Transverse colon (tissue), 4 donors: ENCODE results near the gene TTC39C.

Experiments used
- CTCF ChIP-seq, 5 experiments: fragments of 200-600 bp in 3 of 5; fragments of 450-650 bp in 2 of 5; sonication (generic) in 3 of 5; IDR thresholded peaks; 1 replicate in 2 of 5; 2 replicates in 3 of 5; pipeline ENCODE4 v1.5.1; 2016 to 2017; ENCODE audit warnings: antibody characterized with exemption in 5 of 5, inconsistent platforms in 3 of 5, mild to moderate bottlenecking in 2 of 5, moderate library complexity in 1 of 5
- EP300 ChIP-seq: sonication (generic); formaldehyde crosslinking; IDR thresholded peaks from one replicate; pipeline ENCODE4 v1.6.1; 2017; ENCODE audit warnings: antibody characterized with exemption, low read depth
- POLR2A ChIP-seq: fragments of 450-650 bp; IDR thresholded peaks from one replicate; pipeline ENCODE4 v1.6.1; 2016; ENCODE audit warnings: antibody characterized with exemption, mild to moderate bottlenecking, moderate library complexity
- POLR2AphosphoS5 ChIP-seq, 3 donors: sonication (generic); formaldehyde crosslinking; IDR thresholded peaks; one replicate each; pipeline ENCODE4 v1.6.1; 2016; ENCODE audit warnings: antibody characterized with exemption in 3 of 3

- TF ChIP-seq POLR2A (no peak), CTCF (IDR thresholded peaks at IDR 0.05) (no peak), EP300 (no peak), POLR2AphosphoS5 (IDR thresholded peaks at IDR 0.05) (no peak)
Observed at GRCh38 chr18:24035316-24035715, 20.8 kb downstream of the TTC39C start.
